ENCODE data around the gene NRAS.

- TF ChIP-seq, protein P1, sequence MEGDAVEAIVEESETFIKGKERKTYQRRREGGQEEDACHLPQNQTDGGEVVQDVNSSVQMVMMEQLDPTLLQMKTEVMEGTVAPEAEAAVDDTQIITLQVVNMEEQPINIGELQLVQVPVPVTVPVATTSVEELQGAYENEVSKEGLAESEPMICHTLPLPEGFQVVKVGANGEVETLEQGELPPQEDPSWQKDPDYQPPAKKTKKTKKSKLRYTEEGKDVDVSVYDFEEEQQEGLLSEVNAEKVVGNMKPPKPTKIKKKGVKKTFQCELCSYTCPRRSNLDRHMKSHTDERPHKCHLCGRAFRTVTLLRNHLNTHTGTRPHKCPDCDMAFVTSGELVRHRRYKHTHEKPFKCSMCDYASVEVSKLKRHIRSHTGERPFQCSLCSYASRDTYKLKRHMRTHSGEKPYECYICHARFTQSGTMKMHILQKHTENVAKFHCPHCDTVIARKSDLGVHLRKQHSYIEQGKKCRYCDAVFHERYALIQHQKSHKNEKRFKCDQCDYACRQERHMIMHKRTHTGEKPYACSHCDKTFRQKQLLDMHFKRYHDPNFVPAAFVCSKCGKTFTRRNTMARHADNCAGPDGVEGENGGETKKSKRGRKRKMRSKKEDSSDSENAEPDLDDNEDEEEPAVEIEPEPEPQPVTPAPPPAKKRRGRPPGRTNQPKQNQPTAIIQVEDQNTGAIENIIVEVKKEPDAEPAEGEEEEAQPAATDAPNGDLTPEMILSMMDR (IDR thresholded peaks at IDR 0.05): no peak
- no peak for TF ChIP-seq POLR2A (IDR thresholded peaks at IDR 0.05)
These were observed 13.3 kb downstream of the NRAS start for GRCh38 chr1:114703242-114703641.

Data from testis (tissue), 2 donors.